ENCODE measurements around the gene ZBTB33.

ZBTB33 gene

DNA sequence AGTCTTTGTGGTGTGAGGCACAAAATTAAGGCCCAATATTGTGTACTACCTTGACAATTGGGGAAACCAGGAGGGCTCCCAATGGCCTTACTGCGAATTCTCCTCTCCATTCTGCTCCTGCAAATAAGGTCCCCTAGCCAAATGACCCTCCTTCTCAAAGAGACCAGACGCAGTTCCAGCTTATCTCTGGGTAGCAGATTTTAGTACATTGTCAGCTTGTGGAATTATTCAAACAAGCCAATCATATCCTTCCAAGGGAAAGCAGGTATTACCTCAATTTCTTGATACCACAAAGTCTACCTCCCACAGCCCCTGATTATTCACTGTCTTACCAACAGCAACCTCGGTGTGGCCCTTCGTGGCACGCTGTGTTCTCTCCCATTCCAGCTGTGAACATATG is 7.8 kb upstream of the ZBTB33 start:
- no peak overlapping the region for H4K91ac ChIP-seq (ENCODE audit: low read depth, low read length, poor library complexity)
- WGBS, 2 donors (ENCODE audit: extremely low coverage in 2 of 2, insufficient read length in 2 of 2, insufficient replicate concordance in 1 of 2), result no CpG with 5 or more reads among the region's 5 CpGs
- H3K79me1 ChIP-seq (ENCODE audit: low read depth, low read length), result no peaks in the 10 kb centered on the region
- no peak overlapping the region for H2BK5ac ChIP-seq (ENCODE audit: low read length)
- H2BK120ac ChIP-seq (ENCODE audit: low read depth, low read length), result no peak overlapping the region
- no peak overlapping the region for H3K4ac ChIP-seq (ENCODE audit: low read length)
- H2BK15ac ChIP-seq (ENCODE audit: low read length), result no peak overlapping the region
- H3K4me2 ChIP-seq (ENCODE audit: insufficient read depth, low read length, poor library complexity, severe bottlenecking), result no peak overlapping the region
- H3K9me3 ChIP-seq (replicated peaks in 1 of 2; ENCODE audit: control insufficient read depth in 2 of 2, insufficient read depth in 1 of 2, low read depth in 1 of 2, low read length in 2 of 2), result no peaks in the 10 kb centered on the region
- H3K36me3 ChIP-seq (replicated peaks in 1 of 2; ENCODE audit: control insufficient read depth in 2 of 2, insufficient read depth in 2 of 2, low read length in 2 of 2), result peaks cover 0 to 3% of the 10 kb centered on the region in 2 donors
- no peak overlapping the region for H2BK12ac ChIP-seq (ENCODE audit: low read length)
- no peak for DNase-seq (ENCODE audit: low spot score)
- H3K18ac ChIP-seq (ENCODE audit: low read length), result no peak overlapping the region
- no peak overlapping the region for H3K23ac ChIP-seq (ENCODE audit: low read depth, low read length, poor library complexity)
- H3K27ac ChIP-seq (replicated peaks; ENCODE audit: low read length), result no peak overlapping the region
- no peak overlapping the region for H2AFZ ChIP-seq (ENCODE audit: low read length)
- H3K27me3 ChIP-seq (ENCODE audit: control insufficient read depth in 3 of 3, insufficient read depth in 3 of 3, low read depth in 1 of 3, low read length in 3 of 3), result peaks cover 0 to 17% (median 0%) of the 10 kb centered on the region in 3 experiments
- H3K9ac ChIP-seq (ENCODE audit: low read depth, low read length, poor library complexity), result no peak overlapping the region
- H4K8ac ChIP-seq (ENCODE audit: low read depth, low read length), result no peak overlapping the region
- no peak overlapping the region for H2AK5ac ChIP-seq (ENCODE audit: low read depth, low read length)
- H3K4me3 ChIP-seq (ENCODE audit: low read length in 2 of 2), result no peak overlapping the region
- H3K14ac ChIP-seq (ENCODE audit: low read length), result no peak overlapping the region
- H3K4me1 ChIP-seq (ENCODE audit: control insufficient read depth in 2 of 2, insufficient read depth in 1 of 2, low read depth in 1 of 2, low read length in 2 of 2), result no peaks in the 10 kb centered on the region

DNA sequence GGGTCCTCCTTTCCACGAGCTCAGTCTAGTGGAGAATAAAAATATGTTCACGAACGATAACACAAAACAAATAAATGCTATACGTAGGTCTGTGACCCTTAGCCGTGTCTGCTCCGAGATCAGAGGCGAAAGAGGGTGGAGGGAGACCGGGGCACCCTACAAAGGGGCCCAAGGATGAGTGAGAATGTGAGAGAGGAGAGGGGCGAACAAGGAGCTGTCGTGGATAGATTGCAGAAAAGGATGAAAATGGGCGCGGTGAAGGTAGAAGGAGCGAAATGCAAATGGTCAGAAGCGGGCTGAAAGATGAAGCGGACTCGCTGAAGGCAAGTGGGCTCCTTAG is 6.2 kb upstream of the ZBTB33 start:
- H2AK5ac ChIP-seq (ENCODE audit: low read depth, low read length), result no peak overlapping the region
- H3K4ac ChIP-seq (ENCODE audit: low read length), result no peak overlapping the region
- no peak overlapping the region for H3K14ac ChIP-seq (ENCODE audit: low read length)
- H3K27ac ChIP-seq (replicated peaks; ENCODE audit: low read length), result no peak overlapping the region
- no peaks in the 10 kb centered on the region for H3K4me1 ChIP-seq (ENCODE audit: control insufficient read depth in 2 of 2, insufficient read depth in 1 of 2, low read depth in 1 of 2, low read length in 2 of 2)
- H4K8ac ChIP-seq (ENCODE audit: low read depth, low read length), result no peak overlapping the region
- H2BK12ac ChIP-seq (ENCODE audit: low read length), result no peak overlapping the region
- no peaks in the 10 kb centered on the region for H3K9me3 ChIP-seq (replicated peaks in 1 of 2; ENCODE audit: control insufficient read depth in 2 of 2, insufficient read depth in 1 of 2, low read depth in 1 of 2, low read length in 2 of 2)
- no peak overlapping the region for H3K23ac ChIP-seq (ENCODE audit: low read depth, low read length, poor library complexity)
- DNase-seq (ENCODE audit: low spot score), result no peak
- peaks cover 0 to 28% (median 0%) of the 10 kb centered on the region in 3 experiments for H3K27me3 ChIP-seq (ENCODE audit: control insufficient read depth in 3 of 3, insufficient read depth in 3 of 3, low read depth in 1 of 3, low read length in 3 of 3)
- peak overlapping the region; percentile 62 for H3K4me2 ChIP-seq (ENCODE audit: insufficient read depth, low read length, poor library complexity, severe bottlenecking)
- no peak overlapping the region for H2BK15ac ChIP-seq (ENCODE audit: low read length)
- H3K18ac ChIP-seq (ENCODE audit: low read length), result peak overlapping the region; percentile 35
- H4K91ac ChIP-seq (ENCODE audit: low read depth, low read length, poor library complexity), result no peak overlapping the region
- no peak overlapping the region for H2BK5ac ChIP-seq (ENCODE audit: low read length)
- H2AFZ ChIP-seq (ENCODE audit: low read length), result peak overlapping the region; percentile 85
- no CpG with 5 or more reads among the region's 16 CpGs for WGBS, 2 donors (ENCODE audit: extremely low coverage in 2 of 2, insufficient read length in 2 of 2, insufficient replicate concordance in 1 of 2)
- peak overlapping the region; percentile 84 for H3K9ac ChIP-seq (ENCODE audit: low read depth, low read length, poor library complexity)
- peak overlapping the region; percentile 71 to 84 for H3K4me3 ChIP-seq (ENCODE audit: low read length in 2 of 2)
- no peaks in the 10 kb centered on the region for H3K79me1 ChIP-seq (ENCODE audit: low read depth, low read length)
- H3K36me3 ChIP-seq (replicated peaks in 1 of 2; ENCODE audit: control insufficient read depth in 2 of 2, insufficient read depth in 2 of 2, low read length in 2 of 2), result no peaks in the 10 kb centered on the region
- H2BK120ac ChIP-seq (ENCODE audit: low read depth, low read length), result no peak overlapping the region

DNA sequence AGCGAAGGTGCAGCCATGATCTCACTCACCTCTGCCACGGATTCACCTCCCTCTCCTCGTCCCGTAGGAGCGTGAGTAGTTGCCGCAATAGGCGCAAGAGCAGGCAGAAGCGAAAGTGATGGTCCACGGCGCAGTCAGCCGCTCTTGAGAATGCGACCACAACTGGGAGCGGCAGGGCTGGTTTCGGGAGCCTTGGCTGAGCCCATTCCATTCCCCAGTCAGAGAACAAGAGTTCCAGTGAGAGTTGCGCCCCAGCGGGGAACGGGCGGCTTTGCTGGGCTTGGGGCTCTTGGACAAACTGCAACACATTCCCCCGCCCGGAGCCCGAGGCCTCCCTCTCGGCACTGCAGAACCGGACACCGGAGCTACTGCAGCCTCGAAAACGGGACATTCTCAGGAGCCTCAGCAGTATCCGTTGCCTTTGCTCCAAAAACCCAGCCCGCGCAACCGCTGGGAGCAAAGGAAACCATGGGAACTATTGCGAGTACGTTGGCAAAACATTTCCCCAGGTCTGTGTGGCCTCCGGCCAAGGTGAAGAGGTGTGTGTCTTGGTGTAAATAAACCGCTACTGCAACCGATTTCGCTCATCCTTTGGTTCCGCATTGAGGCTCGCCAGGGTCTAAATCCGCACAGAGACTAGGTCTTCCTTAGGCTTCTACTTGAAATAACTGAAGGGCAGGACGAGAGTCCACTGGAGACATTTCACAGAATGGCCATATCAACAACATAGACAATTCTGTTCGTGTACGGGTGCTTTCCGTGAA is 5.7 kb upstream of the ZBTB33 start:
- no peak overlapping the region for H3K23ac ChIP-seq (ENCODE audit: low read depth, low read length, poor library complexity)
- peak overlapping the region; percentile 62 for H3K4me2 ChIP-seq (ENCODE audit: insufficient read depth, low read length, poor library complexity, severe bottlenecking)
- no peaks in the 10 kb centered on the region for H3K36me3 ChIP-seq (replicated peaks in 1 of 2; ENCODE audit: control insufficient read depth in 2 of 2, insufficient read depth in 2 of 2, low read length in 2 of 2)
- H2AK5ac ChIP-seq (ENCODE audit: low read depth, low read length), result no peak overlapping the region
- no peak overlapping the region for H2BK120ac ChIP-seq (ENCODE audit: low read depth, low read length)
- H3K4ac ChIP-seq (ENCODE audit: low read length), result no peak overlapping the region
- H2BK12ac ChIP-seq (ENCODE audit: low read length), result no peak overlapping the region
- no peaks in the 10 kb centered on the region for H3K9me3 ChIP-seq (replicated peaks in 1 of 2; ENCODE audit: control insufficient read depth in 2 of 2, insufficient read depth in 1 of 2, low read depth in 1 of 2, low read length in 2 of 2)
- no peak overlapping the region for H3K14ac ChIP-seq (ENCODE audit: low read length)
- peak overlapping the region; percentile 84 for H3K9ac ChIP-seq (ENCODE audit: low read depth, low read length, poor library complexity)
- H2AFZ ChIP-seq (ENCODE audit: low read length), result peak overlapping the region; percentile 85
- DNase-seq (ENCODE audit: low spot score), result peak; percentile 44
- WGBS, 2 donors (ENCODE audit: extremely low coverage in 2 of 2, insufficient read length in 2 of 2, insufficient replicate concordance in 1 of 2), result no CpG with 5 or more reads among the region's 43 CpGs
- H4K91ac ChIP-seq (ENCODE audit: low read depth, low read length, poor library complexity), result no peak overlapping the region
- no peak overlapping the region for H2BK15ac ChIP-seq (ENCODE audit: low read length)
- no peak overlapping the region for H2BK5ac ChIP-seq (ENCODE audit: low read length)
- H4K8ac ChIP-seq (ENCODE audit: low read depth, low read length), result no peak overlapping the region
- no peak overlapping the region for H3K27ac ChIP-seq (replicated peaks; ENCODE audit: low read length)
- peak overlapping the region; percentile 71 to 84 for H3K4me3 ChIP-seq (ENCODE audit: low read length in 2 of 2)
- H3K4me1 ChIP-seq (ENCODE audit: control insufficient read depth in 2 of 2, insufficient read depth in 1 of 2, low read depth in 1 of 2, low read length in 2 of 2), result no peaks in the 10 kb centered on the region
- H3K18ac ChIP-seq (ENCODE audit: low read length), result peak overlapping the region; percentile 64
- H3K79me1 ChIP-seq (ENCODE audit: low read depth, low read length), result no peaks in the 10 kb centered on the region
- H3K27me3 ChIP-seq (ENCODE audit: control insufficient read depth in 3 of 3, insufficient read depth in 3 of 3, low read depth in 1 of 3, low read length in 3 of 3), result peaks cover 0 to 28% (median 0%) of the 10 kb centered on the region in 3 experiments

DNA sequence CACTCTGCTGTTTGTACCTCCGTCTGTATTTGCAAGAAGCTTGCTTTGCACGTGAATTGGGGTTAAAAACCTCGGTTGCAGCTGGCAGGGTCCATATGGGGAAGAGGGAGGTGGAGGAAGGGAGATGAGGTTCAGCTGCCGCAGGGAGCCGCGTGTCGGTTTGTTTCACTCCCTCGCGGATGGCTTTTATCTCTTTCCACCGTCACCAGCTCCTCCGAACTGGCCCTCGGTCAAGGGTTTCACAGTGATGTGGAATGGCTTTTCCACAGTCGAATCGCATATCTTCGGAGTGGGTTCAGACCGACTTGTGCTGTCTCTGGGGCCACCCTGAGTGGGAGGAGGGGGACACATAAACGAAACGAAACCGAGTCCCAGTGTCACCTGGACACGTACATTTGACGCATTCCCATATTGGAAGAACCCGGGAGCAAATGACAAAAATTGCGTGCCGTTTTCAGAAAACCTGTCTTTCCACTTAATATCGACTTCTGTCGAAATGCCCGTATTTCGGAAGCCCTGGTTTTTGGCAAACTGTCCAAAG is 929 bp downstream of the ZBTB33 start:
- Histone ChIP-seq H2BK12ac (ENCODE audit: low read length) (no peak overlapping the region), H3K79me1 (ENCODE audit: low read depth, low read length) (peaks cover 3% of the 10 kb centered on the region), H4K8ac (ENCODE audit: low read depth, low read length) (no peak overlapping the region), H3K18ac (ENCODE audit: low read length) (peak overlapping the region; percentile 76), H3K23ac (ENCODE audit: low read depth, low read length, poor library complexity) (no peak overlapping the region), H4K91ac (ENCODE audit: low read depth, low read length, poor library complexity) (no peak overlapping the region), H2AFZ (ENCODE audit: low read length) (peak overlapping the region; percentile 84), H2BK15ac (ENCODE audit: low read length) (no peak overlapping the region), H2BK5ac (ENCODE audit: low read length) (no peak overlapping the region), H3K4me1 (ENCODE audit: control insufficient read depth in 2 of 2, insufficient read depth in 1 of 2, low read depth in 1 of 2, low read length in 2 of 2) (no peaks in the 10 kb centered on the region), H3K4me2 (ENCODE audit: insufficient read depth, low read length, poor library complexity, severe bottlenecking) (peak overlapping the region; percentile 40), H3K14ac (ENCODE audit: low read length) (no peak overlapping the region), H3K36me3 (replicated peaks in 1 of 2; ENCODE audit: control insufficient read depth in 2 of 2, insufficient read depth in 2 of 2, low read length in 2 of 2) (peaks cover 2 to 36% of the 10 kb centered on the region in 2 donors), H3K9me3 (replicated peaks in 1 of 2; ENCODE audit: control insufficient read depth in 2 of 2, insufficient read depth in 1 of 2, low read depth in 1 of 2, low read length in 2 of 2) (no peaks in the 10 kb centered on the region), H3K27me3 (ENCODE audit: control insufficient read depth in 3 of 3, insufficient read depth in 3 of 3, low read depth in 1 of 3, low read length in 3 of 3) (peaks cover 0 to 23% (median 0%) of the 10 kb centered on the region in 3 experiments), H3K27ac (replicated peaks; ENCODE audit: low read length) (peak overlapping the region; percentile 86), H3K4me3 (ENCODE audit: low read length in 2 of 2) (peak overlapping the region; percentile 87 to 92), H3K9ac (ENCODE audit: low read depth, low read length, poor library complexity) (peak overlapping the region; percentile 88), H3K4ac (ENCODE audit: low read length) (no peak overlapping the region), H2BK120ac (ENCODE audit: low read depth, low read length) (no peak overlapping the region), H2AK5ac (ENCODE audit: low read depth, low read length) (no peak overlapping the region)
- no peak for DNase-seq (ENCODE audit: low spot score)
- WGBS, 2 donors (ENCODE audit: extremely low coverage in 2 of 2, insufficient read length in 2 of 2, insufficient replicate concordance in 1 of 2), result no CpG with 5 or more reads among the region's 28 CpGs
